ENCODE results near the gene EPC2. TPM values are rescaled to one million over a fixed set of nuclear protein-coding genes. Genes with fewer than 3 reads are reported as not detected.
A peak's percentile ranks its signal among the peaks of the same experiment; 100 is the strongest.

EPC2 gene
- total and polyA plus RNA-seq, 5 donors from 2014 or later = 1.8 to 74.2 (median 2.7) TPM

GRCh38 chr2:148613231-148614013, 31.1 kb upstream of the EPC2 start:
- Histone ChIP-seq H3K36me3 (ENCODE audit: control insufficient read depth, insufficient read depth, low read length) (no peaks in the 10 kb centered on the region), H3K4me1 (ENCODE audit: control insufficient read depth, insufficient read depth, low read length, poor library complexity, severe bottlenecking) (no peaks in the 10 kb centered on the region), H3K9me3 (ENCODE audit: control insufficient read depth in 2 of 2, low read length in 2 of 2) (no peaks in the 10 kb centered on the region), H3K27ac (ENCODE audit: insufficient read depth, low read length, poor library complexity, severe bottlenecking) (no peak overlapping the region), H3K4me3 (ENCODE audit: low read depth, low read length) (no peak overlapping the region), H3K27me3 (ENCODE audit: control insufficient read depth, insufficient read depth, low read length) (peaks cover 6% of the 10 kb centered on the region)
- H3K27me3 Mint-ChIP-seq = peaks cover 17% of the 10 kb centered on the region
- H3K4me1 Mint-ChIP-seq = peaks cover 0 to 3% (median 0%) of the 10 kb centered on the region in 4 donors
- ATAC-seq (ENCODE audit: low read depth in 2 of 2) = no peak
- no peak for DNase-seq
- peaks cover 0 to 1% (median 0%) of the 10 kb centered on the region in 7 donors for H3K9me3 Mint-ChIP-seq
- no peaks in the 10 kb centered on the region for H3K36me3 Mint-ChIP-seq
- peak overlapping the region in 1 of 3 donors; percentile 36 for H3K27ac Mint-ChIP-seq
- no peak overlapping the region for H3K4me3 Mint-ChIP-seq

GRCh38 chr2:148614014-148614321, 30.6 kb upstream of the EPC2 start:
- peaks cover 0 to 3% (median 0%) of the 10 kb centered on the region in 4 donors for H3K4me1 Mint-ChIP-seq
- DNase-seq = no peak
- H3K4me1 ChIP-seq (ENCODE audit: control insufficient read depth, insufficient read depth, low read length, poor library complexity, severe bottlenecking) = no peaks in the 10 kb centered on the region
- H3K36me3 ChIP-seq (ENCODE audit: control insufficient read depth, insufficient read depth, low read length) = no peaks in the 10 kb centered on the region
- no peaks in the 10 kb centered on the region for H3K9me3 ChIP-seq (ENCODE audit: control insufficient read depth in 2 of 2, low read length in 2 of 2)
- peaks cover 0 to 1% (median 0%) of the 10 kb centered on the region in 7 donors for H3K9me3 Mint-ChIP-seq
- no peak overlapping the region for H3K4me3 Mint-ChIP-seq
- peaks cover 17% of the 10 kb centered on the region for H3K27me3 Mint-ChIP-seq
- peak overlapping the region in 1 of 3 donors; percentile 36 for H3K27ac Mint-ChIP-seq
- no peak overlapping the region for H3K27ac ChIP-seq (ENCODE audit: insufficient read depth, low read length, poor library complexity, severe bottlenecking)
- peaks cover 6% of the 10 kb centered on the region for H3K27me3 ChIP-seq (ENCODE audit: control insufficient read depth, insufficient read depth, low read length)
- H3K36me3 Mint-ChIP-seq = no peaks in the 10 kb centered on the region
- ATAC-seq (ENCODE audit: low read depth in 2 of 2) = no peak
- H3K4me3 ChIP-seq (ENCODE audit: low read depth, low read length) = no peak overlapping the region

- peak in 1 of 2 donors; percentile 52 for ATAC-seq (ENCODE audit: low read depth in 2 of 2)
- Mint-ChIP-seq H3K4me1 (peaks cover 0 to 5% (median 0%) of the 10 kb centered on the region in 4 donors), H3K27ac (peak overlapping the region in 1 of 3 donors; percentile 36), H3K36me3 (no peaks in the 10 kb centered on the region), H3K4me3 (no peak overlapping the region), H3K9me3 (peaks cover 0 to 1% (median 0%) of the 10 kb centered on the region in 7 donors), H3K27me3 (peaks cover 17% of the 10 kb centered on the region)
- Histone ChIP-seq H3K27ac (ENCODE audit: insufficient read depth, low read length, poor library complexity, severe bottlenecking) (no peak overlapping the region), H3K4me1 (ENCODE audit: control insufficient read depth, insufficient read depth, low read length, poor library complexity, severe bottlenecking) (no peaks in the 10 kb centered on the region), H3K4me3 (ENCODE audit: low read depth, low read length) (no peak overlapping the region), H3K27me3 (ENCODE audit: control insufficient read depth, insufficient read depth, low read length) (peaks cover 6% of the 10 kb centered on the region), H3K36me3 (ENCODE audit: control insufficient read depth, insufficient read depth, low read length) (no peaks in the 10 kb centered on the region), H3K9me3 (ENCODE audit: control insufficient read depth in 2 of 2, low read length in 2 of 2) (no peaks in the 10 kb centered on the region)
- DNase-seq = peak in 1 of 3 donors; percentile 30
Observed at GRCh38 chr2:148614322-148615049, 30.1 kb upstream of the EPC2 start.

- H3K36me3 ChIP-seq (ENCODE audit: control insufficient read depth, insufficient read depth, low read length) = no peaks in the 10 kb centered on the region
- no peaks in the 10 kb centered on the region for H3K4me1 ChIP-seq (ENCODE audit: control insufficient read depth, insufficient read depth, low read length, poor library complexity, severe bottlenecking)
- Mint-ChIP-seq H3K4me3 (no peak overlapping the region), H3K27me3 (peaks cover 17% of the 10 kb centered on the region), H3K27ac (no peak overlapping the region), H3K9me3 (peaks cover 0 to 3% (median 0%) of the 10 kb centered on the region in 7 donors), H3K4me1 (peaks cover 0 to 6% (median 0%) of the 10 kb centered on the region in 4 donors), H3K36me3 (no peaks in the 10 kb centered on the region)
- H3K4me3 ChIP-seq (ENCODE audit: low read depth, low read length) = no peak overlapping the region
- peaks cover 6% of the 10 kb centered on the region for H3K27me3 ChIP-seq (ENCODE audit: control insufficient read depth, insufficient read depth, low read length)
- ATAC-seq (ENCODE audit: low read depth in 2 of 2) = no peak
- H3K9me3 ChIP-seq (ENCODE audit: control insufficient read depth in 2 of 2, low read length in 2 of 2) = no peaks in the 10 kb centered on the region
- H3K27ac ChIP-seq (ENCODE audit: insufficient read depth, low read length, poor library complexity, severe bottlenecking) = no peak overlapping the region
- no peak for DNase-seq
Observed at GRCh38 chr2:148615381-148615841, 29.1 kb upstream of the EPC2 start.

GRCh38 chr2:148616662-148617061, 27.9 kb upstream of the EPC2 start:
- H3K36me3 ChIP-seq (ENCODE audit: control insufficient read depth, insufficient read depth, low read length) = no peaks in the 10 kb centered on the region
- peaks cover 6% of the 10 kb centered on the region for H3K27me3 ChIP-seq (ENCODE audit: control insufficient read depth, insufficient read depth, low read length)
- H3K4me3 Mint-ChIP-seq = no peak overlapping the region
- no peak overlapping the region for H3K4me3 ChIP-seq (ENCODE audit: low read depth, low read length)
- H3K4me1 ChIP-seq (ENCODE audit: control insufficient read depth, insufficient read depth, low read length, poor library complexity, severe bottlenecking) = no peaks in the 10 kb centered on the region
- H3K27ac Mint-ChIP-seq = no peak overlapping the region
- H3K36me3 Mint-ChIP-seq = no peaks in the 10 kb centered on the region
- no peak for DNase-seq
- H3K27me3 Mint-ChIP-seq = peaks cover 10% of the 10 kb centered on the region
- no peak overlapping the region for H3K27ac ChIP-seq (ENCODE audit: insufficient read depth, low read length, poor library complexity, severe bottlenecking)
- peaks cover 0 to 6% (median 0%) of the 10 kb centered on the region in 4 donors for H3K4me1 Mint-ChIP-seq
- ATAC-seq (ENCODE audit: low read depth in 2 of 2) = no peak
- no peaks in the 10 kb centered on the region for H3K9me3 ChIP-seq (ENCODE audit: control insufficient read depth in 2 of 2, low read length in 2 of 2)
- H3K9me3 Mint-ChIP-seq = peaks cover 0 to 2% (median 0%) of the 10 kb centered on the region in 7 donors

GRCh38 chr2:148617219-148617618, 27.3 kb upstream of the EPC2 start:
- H3K27ac Mint-ChIP-seq = no peak overlapping the region
- ATAC-seq (ENCODE audit: low read depth in 2 of 2) = no peak

GRCh38 chr2:148619560-148620195, 24.9 kb upstream of the EPC2 start:
- H3K27me3 ChIP-seq (ENCODE audit: control insufficient read depth, insufficient read depth, low read length) = peaks cover 6% of the 10 kb centered on the region
- Mint-ChIP-seq H3K9me3 (peaks cover 0 to 2% (median 0%) of the 10 kb centered on the region in 7 donors), H3K36me3 (no peaks in the 10 kb centered on the region), H3K4me1 (peaks cover 0 to 3% (median 0%) of the 10 kb centered on the region in 4 donors), H3K27me3 (peaks cover 15% of the 10 kb centered on the region), H3K4me3 (no peak overlapping the region), H3K27ac (no peak overlapping the region)
- H3K9me3 ChIP-seq (ENCODE audit: control insufficient read depth in 2 of 2, low read length in 2 of 2) = no peaks in the 10 kb centered on the region
- ATAC-seq (ENCODE audit: low read depth in 2 of 2) = no peak
- H3K27ac ChIP-seq (ENCODE audit: insufficient read depth, low read length, poor library complexity, severe bottlenecking) = no peak overlapping the region
- H3K4me3 ChIP-seq (ENCODE audit: low read depth, low read length) = no peak overlapping the region
- no peak for DNase-seq
- H3K36me3 ChIP-seq (ENCODE audit: control insufficient read depth, insufficient read depth, low read length) = no peaks in the 10 kb centered on the region
- H3K4me1 ChIP-seq (ENCODE audit: control insufficient read depth, insufficient read depth, low read length, poor library complexity, severe bottlenecking) = no peaks in the 10 kb centered on the region

More at GRCh38 chr2:148617219-148617618, 27.3 kb upstream of the EPC2 start:
- Mint-ChIP-seq H3K36me3 (no peaks in the 10 kb centered on the region), H3K4me1 (peaks cover 0 to 6% (median 0%) of the 10 kb centered on the region in 4 donors), H3K27me3 (peaks cover 12% of the 10 kb centered on the region), H3K4me3 (no peak overlapping the region), H3K9me3 (peaks cover 0 to 2% (median 0%) of the 10 kb centered on the region in 7 donors)
- Histone ChIP-seq H3K4me1 (ENCODE audit: control insufficient read depth, insufficient read depth, low read length, poor library complexity, severe bottlenecking) (no peaks in the 10 kb centered on the region), H3K4me3 (ENCODE audit: low read depth, low read length) (no peak overlapping the region), H3K36me3 (ENCODE audit: control insufficient read depth, insufficient read depth, low read length) (no peaks in the 10 kb centered on the region), H3K9me3 (ENCODE audit: control insufficient read depth in 2 of 2, low read length in 2 of 2) (no peaks in the 10 kb centered on the region), H3K27me3 (ENCODE audit: control insufficient read depth, insufficient read depth, low read length) (peaks cover 6% of the 10 kb centered on the region), H3K27ac (ENCODE audit: insufficient read depth, low read length, poor library complexity, severe bottlenecking) (no peak overlapping the region)
- no peak for DNase-seq
